OCI-LY7 (cell line): Measurements from ENCODE around the gene GEMIN2. TPM values are rescaled to one million over a fixed set of nuclear protein-coding genes. Genes with fewer than 3 reads are reported as not detected.

Experiments
- BruUV-seq: library from RNA; stranded (reverse); fragments of 400-500 nt; replicated peaks from 2 replicates; lab custom pipeline; 2021; lab: Mats Ljungman, UMichigan
- CTCF ChIA-PET: fragments of 300-600 bp; sonication (Branson Sonifier 250); formaldehyde crosslinking; loops from one replicate; lab custom pipeline; 2022; ENCODE audit warnings: antibody characterized with exemption; ENCODE audit not compliant: unreplicated experiment; lab: Charles Lee
- POLR2A ChIA-PET: fragments of 300-600 bp; sonication (Branson Sonifier 250); formaldehyde crosslinking; loops from one replicate; lab custom pipeline; 2022; ENCODE audit warnings: antibody characterized with exemption; lab: Charles Lee
- DNase-seq: peaks from one replicate; pipeline ENCODE4 v3.0.0-alpha.2; 2015; ENCODE audit warnings: low spot score
- H2AFZ ChIP-seq: fragments of 200-600 bp; sonication (generic), shearing (Covaris generic); 2 replicates; pipeline ENCODE4 v1.6.1; 2014; ENCODE audit warnings: mild to moderate bottlenecking, antibody characterized with exemption, low read length, moderate library complexity
- H3K27ac ChIP-seq: fragments of 200-600 bp; sonication (generic); 2 replicates; pipeline ENCODE4 v1.5.1; 2014; ENCODE audit warnings: mixed run types, low read depth, mild to moderate bottlenecking, moderate library complexity, low read length, inconsistent platforms; ENCODE audit not compliant: poor library complexity, severe bottlenecking
- H3K36me3 ChIP-seq: fragments of 200-600 bp; sonication (generic); 2 replicates; pipeline ENCODE4 v1.6.1; 2014; ENCODE audit warnings: mild to moderate bottlenecking, antibody characterized with exemption, low read length, moderate library complexity, mixed read lengths; ENCODE audit not compliant: insufficient read depth
- H3K4me1 ChIP-seq: fragments of 200-600 bp; sonication (generic); 2 replicates; pipeline ENCODE4 v1.5.1; 2014; ENCODE audit warnings: mild to moderate bottlenecking, low read length; ENCODE audit not compliant: insufficient read depth, poor library complexity, severe bottlenecking
- H3K4me2 ChIP-seq: fragments of 200-600 bp; sonication (generic); 2 replicates; pipeline ENCODE4 v1.6.1; 2014; ENCODE audit warnings: mild to moderate bottlenecking, low read length
- H3K4me3 ChIP-seq: fragments of 200-600 bp; sonication (generic); 2 replicates; pipeline ENCODE4 v1.5.1; 2014; ENCODE audit warnings: mild to moderate bottlenecking, low read depth, low read length; ENCODE audit not compliant: poor library complexity, severe bottlenecking
- H3K79me2 ChIP-seq: fragments of 200-600 bp; sonication (generic); 2 replicates; pipeline ENCODE4 v1.6.1; 2016; ENCODE audit warnings: low read depth, mild to moderate bottlenecking, low read length, moderate library complexity, mixed read lengths; ENCODE audit not compliant: insufficient read depth
- H3K9me2 ChIP-seq: fragments of 200-600 bp; sonication (generic); 2 replicates; pipeline ENCODE4 v1.6.1; 2016; ENCODE audit warnings: mild to moderate bottlenecking, low read length, mixed read lengths; ENCODE audit not compliant: insufficient read depth
- H3K9me3 ChIP-seq: fragments of 200-600 bp; sonication (generic); 2 replicates; pipeline ENCODE4 v1.6.1; 2014; ENCODE audit warnings: mild to moderate bottlenecking, mixed run types, low read length, mixed read lengths
- H4K20me1 ChIP-seq: fragments of 200-600 bp; sonication (generic); 2 replicates; pipeline ENCODE4 v1.6.1; 2014; ENCODE audit warnings: mild to moderate bottlenecking, antibody characterized with exemption, low read length, moderate library complexity, mixed read lengths; ENCODE audit not compliant: insufficient read depth
- EZH2phosphoT487 ChIP-seq: fragments of 200-600 bp; sonication (generic); IDR thresholded peaks from 2 replicates; pipeline ENCODE4 v1.6.1; 2018; ENCODE audit warnings: low read depth, borderline replicate concordance, mild to moderate bottlenecking, mixed run types, antibody characterized with exemption, low read length, moderate library complexity, mixed read lengths
- intact Hi-C: fragments of 100-400 bp; cut with micrococcal nuclease; formaldehyde crosslinking; loops from one replicate; pipeline ENCODE4 v1.10.0; 2022; ENCODE audit not compliant: unreplicated experiment
- small RNA-seq: library from RNA; depleted of rRNA; stranded (forward); fragments of <200 nt; gene quantifications from one replicate; pipeline ENCODE3, GENCODE V24; 2014
- total RNA-seq, 2 experiments: library from RNA; depleted of rRNA in 1 of 2; stranded (reverse); fragments of >200 nt in 1 of 2; shearing (Covaris generic) in 1 of 2; gene quantifications; 2 replicates each; pipeline ENCODE4 v1.2.3, GENCODE V29; 2014 to 2022
- TF ChIP-seq, protein P1 (sequence below): fragments of 200-600 bp; sonication (generic); conservative IDR thresholded peaks from 2 replicates; pipeline ENCODE4 v1.5.1; 2014; ENCODE audit warnings: mild to moderate bottlenecking, antibody characterized with exemption, low read length, moderate library complexity, mixed read lengths

The GEMIN2 gene
- total RNA-seq, 2 experiments from 2014 or later, result 46.2 to 53.4 TPM

DNA sequence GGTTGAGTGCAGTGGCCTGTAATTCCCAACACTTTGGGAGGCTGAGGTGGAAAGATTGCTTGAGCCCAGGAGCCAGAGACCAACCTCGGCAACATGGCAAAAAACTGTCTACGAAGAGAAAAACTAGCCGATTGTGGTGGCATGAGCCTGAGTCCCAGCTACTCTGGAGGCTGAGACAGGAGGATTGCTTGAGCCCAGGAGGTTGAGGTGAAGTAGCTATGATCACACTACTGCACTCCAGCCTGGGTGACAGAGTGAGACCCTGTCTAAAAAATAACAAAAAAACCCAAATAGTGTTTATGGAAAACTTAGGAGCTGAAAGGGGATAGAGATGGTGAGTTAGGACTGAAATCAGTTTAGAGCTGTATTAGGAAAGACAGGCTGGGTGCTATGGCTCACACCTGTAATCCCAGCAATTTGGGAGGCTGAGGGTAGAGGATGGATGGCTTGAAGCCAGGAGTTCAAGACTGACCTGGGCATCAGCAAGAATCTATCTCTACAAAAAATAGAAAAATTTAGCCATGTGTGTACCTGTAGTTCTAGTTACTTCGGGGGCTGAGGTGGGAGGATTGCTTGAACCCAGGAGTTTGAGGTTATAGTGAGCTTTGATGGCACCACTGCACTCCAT lies 70.6 kb downstream of the GEMIN2 start:
- no TSS peak for BruUV-seq
- POLR2A ChIA-PET, result interaction anchor here (0.6 to 1.5 kb wide), 5 partner anchors 8 to 1034 kb away, joined by 3 to 4 read pairs (median 3); no protein-coding TSS in a partner anchor
- no peak for TF ChIP-seq EZH2phosphoT487
- TF ChIP-seq, protein P1, sequence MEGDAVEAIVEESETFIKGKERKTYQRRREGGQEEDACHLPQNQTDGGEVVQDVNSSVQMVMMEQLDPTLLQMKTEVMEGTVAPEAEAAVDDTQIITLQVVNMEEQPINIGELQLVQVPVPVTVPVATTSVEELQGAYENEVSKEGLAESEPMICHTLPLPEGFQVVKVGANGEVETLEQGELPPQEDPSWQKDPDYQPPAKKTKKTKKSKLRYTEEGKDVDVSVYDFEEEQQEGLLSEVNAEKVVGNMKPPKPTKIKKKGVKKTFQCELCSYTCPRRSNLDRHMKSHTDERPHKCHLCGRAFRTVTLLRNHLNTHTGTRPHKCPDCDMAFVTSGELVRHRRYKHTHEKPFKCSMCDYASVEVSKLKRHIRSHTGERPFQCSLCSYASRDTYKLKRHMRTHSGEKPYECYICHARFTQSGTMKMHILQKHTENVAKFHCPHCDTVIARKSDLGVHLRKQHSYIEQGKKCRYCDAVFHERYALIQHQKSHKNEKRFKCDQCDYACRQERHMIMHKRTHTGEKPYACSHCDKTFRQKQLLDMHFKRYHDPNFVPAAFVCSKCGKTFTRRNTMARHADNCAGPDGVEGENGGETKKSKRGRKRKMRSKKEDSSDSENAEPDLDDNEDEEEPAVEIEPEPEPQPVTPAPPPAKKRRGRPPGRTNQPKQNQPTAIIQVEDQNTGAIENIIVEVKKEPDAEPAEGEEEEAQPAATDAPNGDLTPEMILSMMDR, result no peak

DNA sequence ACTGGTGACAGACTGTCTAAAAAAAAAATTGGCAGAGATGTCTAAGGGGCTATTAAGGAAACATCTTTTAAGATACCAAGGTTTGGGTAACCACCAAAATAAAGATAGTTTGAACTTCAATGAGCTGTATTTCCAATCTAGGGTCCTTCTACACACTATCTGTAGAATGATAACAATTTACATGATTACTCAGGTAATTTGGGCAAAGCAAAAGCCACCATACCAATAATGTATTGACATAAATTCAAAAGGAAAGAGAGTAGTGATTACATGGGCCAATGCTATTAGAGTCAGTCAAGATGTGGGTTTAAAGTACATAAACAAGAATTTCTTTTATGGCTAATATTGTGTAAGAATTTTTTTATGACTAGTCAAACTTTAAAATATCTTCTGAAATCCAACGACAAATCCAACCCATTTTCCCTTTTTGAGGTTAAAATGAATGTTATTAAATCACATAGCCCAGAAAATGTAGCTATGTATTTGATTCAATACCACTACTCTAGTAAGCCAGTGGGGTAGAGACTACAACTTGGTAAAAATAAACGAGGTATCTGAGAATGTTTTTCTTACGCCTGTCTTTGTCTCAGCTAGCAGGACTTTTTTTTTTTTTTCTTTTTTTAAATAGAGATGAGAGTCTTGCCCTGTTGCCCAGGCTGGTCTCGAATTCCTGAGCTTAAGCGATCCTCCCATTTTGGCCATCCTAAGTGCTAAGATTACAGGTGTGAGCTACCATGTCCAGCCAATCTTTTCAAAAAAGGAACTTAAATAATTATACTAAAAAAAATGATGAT lies 71.3 kb downstream of the GEMIN2 start:
- TF ChIP-seq EZH2phosphoT487, result no peak
- TF ChIP-seq, protein P1, result no peak
- intact Hi-C loops, result no loop called here
- no peaks in the 10 kb centered on the region for H3K4me1 ChIP-seq
- peaks cover 7% of the 10 kb centered on the region; the same call in 1 of the 2 replicates for H3K79me2 ChIP-seq
- peaks cover 55% of the 10 kb centered on the region for H3K36me3 ChIP-seq
- DNase-seq, result no peak
- no peak overlapping the region for H3K4me3 ChIP-seq
- H3K9me2 ChIP-seq, result no peaks in the 10 kb centered on the region
- H4K20me1 ChIP-seq, result peaks cover 3% of the 10 kb centered on the region; the same call in 1 of the 2 replicates
- no peaks in the 10 kb centered on the region for H3K9me3 ChIP-seq
- no TSS peak for BruUV-seq
- H2AFZ ChIP-seq, result no peak overlapping the region
- POLR2A ChIA-PET, result interaction anchor here (0.6 to 1.5 kb wide), 6 partner anchors 8 to 1033 kb away, joined by 3 to 4 read pairs (median 4); partner anchors contain the start of gene PNN
- no peak overlapping the region for H3K4me2 ChIP-seq
- no peak overlapping the region for H3K27ac ChIP-seq
- CTCF ChIA-PET, result no interaction called here

More for the DNA sequence above, 70.6 kb downstream of the GEMIN2 start:
- Histone ChIP-seq H3K4me2 (no peak overlapping the region), H3K27ac (no peak overlapping the region), H3K4me1 (no peaks in the 10 kb centered on the region), H3K9me3 (no peaks in the 10 kb centered on the region), H3K4me3 (no peak overlapping the region), H4K20me1 (peaks cover 3% of the 10 kb centered on the region; the same call in 1 of the 2 replicates), H3K79me2 (peaks cover 13% of the 10 kb centered on the region; the same call in 1 of the 2 replicates), H3K9me2 (no peaks in the 10 kb centered on the region), H3K36me3 (peaks cover 63% of the 10 kb centered on the region), H2AFZ (no peak overlapping the region)
- CTCF ChIA-PET, result no interaction called here
- no peak for DNase-seq
- intact Hi-C loops, result no loop called here

Small RNAs within 50 kb of the gene (small RNA-seq; reads per million reads assigned to genes)
- not detected for gene AL109628.1

Other genes starting within 250 kb of the GEMIN2 start
- gene SEC23A, start 11.1 kb upstream of the GEMIN2 start, total RNA-seq (2014; rRNA removed; shearing (Covaris generic)), result 55.7 and 68.8 TPM in 2 replicates
- 47.5 and 55.1 TPM in 2 replicates for gene SEC23A, start 11.1 kb upstream of the GEMIN2 start, total RNA-seq (2022)
- 21.0 and 30.3 TPM in 2 replicates for gene TRAPPC6B, start 56.0 kb downstream of the GEMIN2 start, total RNA-seq (2014; rRNA removed; shearing (Covaris generic))
- 27.2 and 30.7 TPM in 2 replicates for gene TRAPPC6B, start 56.0 kb downstream of the GEMIN2 start, total RNA-seq (2022)
- 93.5 and 137 TPM in 2 replicates for gene PNN, start 60.9 kb downstream of the GEMIN2 start, total RNA-seq (2014; rRNA removed; shearing (Covaris generic))
- 187 and 214 TPM in 2 replicates for gene PNN, start 60.9 kb downstream of the GEMIN2 start, total RNA-seq (2022)
- 16.9 and 20.2 TPM in 2 replicates for gene MIA2, start 119.6 kb downstream of the GEMIN2 start, total RNA-seq (2014; rRNA removed; shearing (Covaris generic))
- gene MIA2, start 119.6 kb downstream of the GEMIN2 start, total RNA-seq (2022), result 28.3 and 34.4 TPM in 2 replicates